Measurements from ENCODE around the gene AKR1B1.
"Not testable (repeated sequence)": the region's sequence is repeated elsewhere in the genome, so short reads cannot be mapped to it uniquely, and the experiment has no call there.

AKR1B1 gene

DNA sequence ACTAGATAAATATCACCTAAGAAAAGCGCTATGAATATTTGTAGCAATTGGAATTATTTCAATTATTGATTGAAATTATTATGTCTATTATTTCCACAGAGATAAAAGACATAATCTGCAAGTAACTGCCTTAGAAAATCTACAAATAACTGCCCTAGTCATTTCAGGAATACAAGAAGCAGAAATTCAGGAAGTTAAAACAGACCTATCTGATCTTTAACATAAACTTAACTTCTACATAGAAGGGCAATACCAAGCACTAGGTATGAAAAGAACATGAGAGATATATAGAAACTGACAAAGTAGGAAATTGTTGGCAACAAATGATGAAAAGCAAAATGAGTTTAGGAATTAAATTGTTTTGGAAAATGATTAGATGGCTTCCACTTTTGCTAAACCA is 36.6 kb upstream of the AKR1B1 start:
- DNase-seq (ENCODE audit: insufficient read length, low spot score), result no peak
- TF ChIP-seq, protein P1, sequence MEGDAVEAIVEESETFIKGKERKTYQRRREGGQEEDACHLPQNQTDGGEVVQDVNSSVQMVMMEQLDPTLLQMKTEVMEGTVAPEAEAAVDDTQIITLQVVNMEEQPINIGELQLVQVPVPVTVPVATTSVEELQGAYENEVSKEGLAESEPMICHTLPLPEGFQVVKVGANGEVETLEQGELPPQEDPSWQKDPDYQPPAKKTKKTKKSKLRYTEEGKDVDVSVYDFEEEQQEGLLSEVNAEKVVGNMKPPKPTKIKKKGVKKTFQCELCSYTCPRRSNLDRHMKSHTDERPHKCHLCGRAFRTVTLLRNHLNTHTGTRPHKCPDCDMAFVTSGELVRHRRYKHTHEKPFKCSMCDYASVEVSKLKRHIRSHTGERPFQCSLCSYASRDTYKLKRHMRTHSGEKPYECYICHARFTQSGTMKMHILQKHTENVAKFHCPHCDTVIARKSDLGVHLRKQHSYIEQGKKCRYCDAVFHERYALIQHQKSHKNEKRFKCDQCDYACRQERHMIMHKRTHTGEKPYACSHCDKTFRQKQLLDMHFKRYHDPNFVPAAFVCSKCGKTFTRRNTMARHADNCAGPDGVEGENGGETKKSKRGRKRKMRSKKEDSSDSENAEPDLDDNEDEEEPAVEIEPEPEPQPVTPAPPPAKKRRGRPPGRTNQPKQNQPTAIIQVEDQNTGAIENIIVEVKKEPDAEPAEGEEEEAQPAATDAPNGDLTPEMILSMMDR (IDR thresholded peaks at IDR 0.05; ENCODE audit: insufficient read depth, missing control alignments), result no peak
- no peak for FAIRE-seq

DNA sequence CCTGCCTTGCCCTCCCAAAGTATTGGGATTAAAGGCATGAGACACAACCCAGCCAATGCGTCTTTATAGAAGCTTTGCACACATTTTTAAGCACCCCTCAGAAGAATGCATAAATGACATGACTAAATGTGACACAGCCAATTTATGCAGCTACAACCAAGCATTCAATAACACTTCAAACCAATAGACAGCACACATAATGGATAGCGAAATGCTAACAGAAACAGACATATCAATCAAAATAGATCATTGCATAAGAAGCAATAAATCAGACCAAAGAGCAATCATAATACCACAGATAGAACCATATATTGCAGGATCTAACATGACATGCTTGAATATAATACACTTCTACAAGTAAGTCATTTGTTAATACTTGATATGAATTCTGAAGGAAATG is 34.2 kb upstream of the AKR1B1 start:
- no peak for FAIRE-seq
- TF ChIP-seq, protein P1 (IDR thresholded peaks at IDR 0.05; ENCODE audit: insufficient read depth, missing control alignments), result no peak
- no peak for DNase-seq (ENCODE audit: insufficient read length, low spot score)

DNA sequence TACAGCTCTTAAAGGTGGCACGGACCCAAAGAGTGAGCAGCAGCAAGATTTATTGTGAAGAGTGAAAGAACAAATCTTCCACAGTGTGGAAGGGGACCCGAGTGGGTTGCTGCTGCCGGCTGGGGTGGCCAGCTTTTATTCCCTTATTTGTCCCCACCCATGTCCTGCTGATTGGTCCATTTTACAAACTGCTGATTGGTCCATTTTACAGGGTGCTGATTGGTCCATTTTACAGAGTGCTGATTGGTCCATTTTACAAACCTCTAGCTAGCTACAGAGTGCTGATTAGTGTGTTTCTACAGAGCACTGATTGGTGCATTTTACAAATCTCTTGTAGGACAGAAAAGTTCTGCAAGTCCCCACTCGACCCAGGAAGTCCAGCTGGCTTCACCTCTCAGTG is 28.8 kb upstream of the AKR1B1 start:
- FAIRE-seq, result not testable (repeated sequence)

DNA sequence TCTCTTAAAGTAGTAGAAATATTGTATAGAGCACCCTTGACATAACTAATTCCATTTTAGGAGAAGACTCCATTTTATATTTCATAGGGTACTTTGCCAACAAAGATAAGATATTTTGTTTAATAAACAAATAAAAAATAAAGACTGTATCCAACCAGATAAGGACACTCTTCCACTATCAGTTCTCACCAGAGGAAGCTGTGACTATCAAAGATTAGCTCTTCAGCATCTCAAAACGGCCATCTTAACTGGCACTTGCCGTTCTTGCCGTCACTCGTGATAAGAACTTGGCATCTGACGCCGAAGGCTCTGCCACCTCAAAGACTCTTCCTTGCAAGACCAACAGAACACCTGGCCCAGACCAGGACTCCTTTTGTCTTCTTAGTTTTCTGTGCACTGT is 26.3 kb upstream of the AKR1B1 start:
- DNase-seq (ENCODE audit: insufficient read length, low spot score), result no peak
- no peak for FAIRE-seq
- TF ChIP-seq, protein P1 (IDR thresholded peaks at IDR 0.05; ENCODE audit: insufficient read depth, missing control alignments), result no peak

More for the DNA sequence above, 28.8 kb upstream of the AKR1B1 start:
- DNase-seq (ENCODE audit: insufficient read length, low spot score), result not testable (repeated sequence)

DNA sequence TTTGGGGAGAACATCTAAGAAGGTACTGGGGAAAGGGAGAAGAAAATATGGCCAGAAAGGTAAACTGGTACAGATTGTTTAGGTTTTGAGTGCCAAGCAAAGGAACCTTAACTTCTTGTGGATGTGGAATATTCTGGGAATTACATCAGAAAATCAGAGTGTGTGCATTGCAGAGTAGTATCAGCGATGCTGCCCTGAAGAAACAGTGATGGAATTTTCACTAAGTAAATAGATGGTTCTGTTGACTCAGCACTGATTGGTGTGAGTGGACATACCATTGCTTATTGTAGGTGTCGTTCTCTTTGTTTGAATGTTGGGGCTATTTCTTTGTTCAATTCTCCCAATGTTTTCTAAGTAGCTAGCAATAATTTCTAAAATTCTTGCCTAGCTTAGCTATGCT is 24.4 kb upstream of the AKR1B1 start:
- TF ChIP-seq, protein P1 (IDR thresholded peaks at IDR 0.05; ENCODE audit: insufficient read depth, missing control alignments), result no peak
- FAIRE-seq, result no peak
- no peak for DNase-seq (ENCODE audit: insufficient read length, low spot score)

DNA sequence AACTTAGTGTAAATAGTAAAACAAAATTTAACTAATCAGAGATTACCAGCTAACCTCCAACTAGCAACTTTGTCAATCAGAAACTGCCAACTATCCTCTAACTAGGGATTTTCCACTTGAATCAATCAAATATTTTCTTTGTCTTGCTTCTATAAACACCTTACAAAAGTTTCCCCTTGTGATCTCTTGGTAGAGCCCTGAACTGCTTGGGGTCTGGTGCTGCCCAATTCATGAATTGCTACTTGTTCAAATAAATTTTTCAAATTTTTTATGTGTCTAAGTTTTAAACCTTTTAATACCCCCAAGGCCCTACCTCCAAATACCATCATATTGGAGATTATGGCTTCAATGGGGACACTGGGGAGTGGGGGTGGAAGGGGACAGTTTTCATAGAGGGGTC is 24.0 kb upstream of the AKR1B1 start:
- DNase-seq (ENCODE audit: insufficient read length, low spot score), result no peak
- FAIRE-seq, result no peak
- TF ChIP-seq, protein P1 (IDR thresholded peaks at IDR 0.05; ENCODE audit: insufficient read depth, missing control alignments), result no peak

DNA sequence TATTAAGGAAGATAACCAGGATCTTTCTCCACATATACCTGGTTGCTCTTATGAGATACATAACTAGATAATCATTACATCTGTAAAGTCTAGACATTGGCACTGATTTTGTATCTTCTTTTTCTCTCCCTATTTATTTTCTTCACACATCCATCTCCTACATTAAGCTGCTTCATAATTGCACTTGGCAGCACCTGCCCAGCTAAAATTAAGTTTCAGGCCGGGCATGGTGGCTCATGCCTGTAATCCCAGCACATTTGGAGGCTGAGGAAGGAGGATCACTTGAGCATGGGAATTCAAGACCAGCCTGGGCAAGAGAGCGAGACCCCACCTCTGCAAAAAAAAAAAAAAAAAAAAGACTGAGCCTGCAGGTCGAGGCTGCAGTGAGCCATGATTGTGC is 22.3 kb upstream of the AKR1B1 start:
- FAIRE-seq, result no peak
- DNase-seq (ENCODE audit: insufficient read length, low spot score), result no peak
- TF ChIP-seq, protein P1 (IDR thresholded peaks at IDR 0.05; ENCODE audit: insufficient read depth, missing control alignments), result no peak

DNA sequence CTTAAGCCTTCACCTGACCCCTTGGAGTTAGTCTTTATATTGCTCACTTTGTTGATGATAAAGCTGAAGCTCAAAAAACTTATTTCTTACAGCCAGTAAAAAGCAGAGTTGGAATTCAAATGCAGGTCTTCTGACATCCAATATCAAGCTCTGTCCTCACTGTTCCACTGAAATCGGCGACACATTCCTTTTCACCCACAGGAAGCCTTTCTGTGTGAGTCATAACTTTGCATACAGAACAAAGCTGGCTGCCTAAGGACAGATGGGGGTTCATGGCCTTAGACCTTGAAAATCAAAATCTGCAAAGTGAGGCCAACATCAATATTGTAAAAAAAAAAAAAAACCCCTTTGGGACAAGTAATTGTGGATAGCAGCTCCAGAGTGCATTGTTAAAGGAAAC is 21.8 kb upstream of the AKR1B1 start:
- no peak for DNase-seq (ENCODE audit: insufficient read length, low spot score)
- TF ChIP-seq, protein P1 (IDR thresholded peaks at IDR 0.05; ENCODE audit: insufficient read depth, missing control alignments), result no peak
- FAIRE-seq, result no peak
